ENCODE measurements around the gene UBE2D2. TPM values are rescaled to one million over a fixed set of nuclear protein-coding genes. Genes with fewer than 3 reads are reported as not detected.
"Not testable (repeated sequence)": the region's sequence is repeated elsewhere in the genome, so short reads cannot be mapped to it uniquely, and the experiment has no call there.

UBE2D2 gene
- total RNA-seq, 2 experiments from 2014 or later: 145 to 239 TPM

GRCh38 chr5:139527090-139527470 is 34.1 kb upstream of the UBE2D2 start:
- H3K79me2 ChIP-seq (ENCODE audit: insufficient read depth, low read depth, low read length); POLR2A ChIA-PET; H2AFZ ChIP-seq (ENCODE audit: low read length); H3K27ac ChIP-seq (ENCODE audit: low read depth, low read length, poor library complexity, severe bottlenecking); H3K4me2 ChIP-seq (ENCODE audit: low read length); H3K36me3 ChIP-seq (ENCODE audit: insufficient read depth, low read length); H3K9me2 ChIP-seq (ENCODE audit: insufficient read depth, low read length); CTCF ChIA-PET (ENCODE audit: unreplicated experiment); H3K9me3 ChIP-seq (ENCODE audit: low read length); BruUV-seq (replicated peaks); DNase-seq (ENCODE audit: low spot score); intact Hi-C loops (cut with micrococcal nuclease; ENCODE audit: unreplicated experiment); H3K4me3 ChIP-seq (ENCODE audit: low read depth, low read length, poor library complexity, severe bottlenecking); H4K20me1 ChIP-seq (ENCODE audit: insufficient read depth, low read length): not testable (repeated sequence)
- H3K4me1 ChIP-seq (ENCODE audit: insufficient read depth, low read length, poor library complexity, severe bottlenecking): peaks cover 14% of the 10 kb centered on the region

- H3K79me2 ChIP-seq (ENCODE audit: insufficient read depth, low read depth, low read length); POLR2A ChIA-PET; H3K9me2 ChIP-seq (ENCODE audit: insufficient read depth, low read length); H3K4me3 ChIP-seq (ENCODE audit: low read depth, low read length, poor library complexity, severe bottlenecking); DNase-seq (ENCODE audit: low spot score); CTCF ChIA-PET (ENCODE audit: unreplicated experiment); H2AFZ ChIP-seq (ENCODE audit: low read length); BruUV-seq (replicated peaks); H3K27ac ChIP-seq (ENCODE audit: low read depth, low read length, poor library complexity, severe bottlenecking); H3K9me3 ChIP-seq (ENCODE audit: low read length); H4K20me1 ChIP-seq (ENCODE audit: insufficient read depth, low read length); intact Hi-C loops (cut with micrococcal nuclease; ENCODE audit: unreplicated experiment); H3K36me3 ChIP-seq (ENCODE audit: insufficient read depth, low read length); H3K4me2 ChIP-seq (ENCODE audit: low read length): not testable (repeated sequence)
- peaks cover 14% of the 10 kb centered on the region for H3K4me1 ChIP-seq (ENCODE audit: insufficient read depth, low read length, poor library complexity, severe bottlenecking)
Measured at GRCh38 chr5:139527896-139528467, 33.2 kb upstream of the UBE2D2 start.

- H3K4me3 ChIP-seq (ENCODE audit: low read depth, low read length, poor library complexity, severe bottlenecking); intact Hi-C loops (cut with micrococcal nuclease; ENCODE audit: unreplicated experiment); CTCF ChIA-PET (ENCODE audit: unreplicated experiment); BruUV-seq (replicated peaks); DNase-seq (ENCODE audit: low spot score); H4K20me1 ChIP-seq (ENCODE audit: insufficient read depth, low read length); H3K9me2 ChIP-seq (ENCODE audit: insufficient read depth, low read length); H3K9me3 ChIP-seq (ENCODE audit: low read length); H2AFZ ChIP-seq (ENCODE audit: low read length); H3K27ac ChIP-seq (ENCODE audit: low read depth, low read length, poor library complexity, severe bottlenecking); H3K4me2 ChIP-seq (ENCODE audit: low read length); H3K79me2 ChIP-seq (ENCODE audit: insufficient read depth, low read depth, low read length); H3K36me3 ChIP-seq (ENCODE audit: insufficient read depth, low read length): not testable (repeated sequence)
- POLR2A ChIA-PET: interaction anchor here (1.1 to 1.2 kb wide), 3 partner anchors 24 to 37 kb away, joined by 3 to 5 read pairs (median 3); no protein-coding TSS in a partner anchor
- H3K4me1 ChIP-seq (ENCODE audit: insufficient read depth, low read length, poor library complexity, severe bottlenecking): peaks cover 14% of the 10 kb centered on the region
Measured at GRCh38 chr5:139528695-139529094, 32.4 kb upstream of the UBE2D2 start.

- H2AFZ ChIP-seq (ENCODE audit: low read length); CTCF ChIA-PET (ENCODE audit: unreplicated experiment); H4K20me1 ChIP-seq (ENCODE audit: insufficient read depth, low read length); DNase-seq (ENCODE audit: low spot score); H3K4me2 ChIP-seq (ENCODE audit: low read length); intact Hi-C loops (cut with micrococcal nuclease; ENCODE audit: unreplicated experiment); H3K36me3 ChIP-seq (ENCODE audit: insufficient read depth, low read length); H3K79me2 ChIP-seq (ENCODE audit: insufficient read depth, low read depth, low read length); H3K4me1 ChIP-seq (ENCODE audit: insufficient read depth, low read length, poor library complexity, severe bottlenecking); H3K9me2 ChIP-seq (ENCODE audit: insufficient read depth, low read length); BruUV-seq (replicated peaks); H3K9me3 ChIP-seq (ENCODE audit: low read length); H3K4me3 ChIP-seq (ENCODE audit: low read depth, low read length, poor library complexity, severe bottlenecking); H3K27ac ChIP-seq (ENCODE audit: low read depth, low read length, poor library complexity, severe bottlenecking): not testable (repeated sequence)
- POLR2A ChIA-PET: interaction anchor here (0.6 to 1.2 kb wide), 2 partner anchors 23 to 32 kb away, joined by 3 to 4 read pairs; no protein-coding TSS in a partner anchor
Measured at GRCh38 chr5:139530079-139530478, 31.1 kb upstream of the UBE2D2 start.
